ENCODE results near the gene NT5C3B.

Gene NT5C3B

DNA sequence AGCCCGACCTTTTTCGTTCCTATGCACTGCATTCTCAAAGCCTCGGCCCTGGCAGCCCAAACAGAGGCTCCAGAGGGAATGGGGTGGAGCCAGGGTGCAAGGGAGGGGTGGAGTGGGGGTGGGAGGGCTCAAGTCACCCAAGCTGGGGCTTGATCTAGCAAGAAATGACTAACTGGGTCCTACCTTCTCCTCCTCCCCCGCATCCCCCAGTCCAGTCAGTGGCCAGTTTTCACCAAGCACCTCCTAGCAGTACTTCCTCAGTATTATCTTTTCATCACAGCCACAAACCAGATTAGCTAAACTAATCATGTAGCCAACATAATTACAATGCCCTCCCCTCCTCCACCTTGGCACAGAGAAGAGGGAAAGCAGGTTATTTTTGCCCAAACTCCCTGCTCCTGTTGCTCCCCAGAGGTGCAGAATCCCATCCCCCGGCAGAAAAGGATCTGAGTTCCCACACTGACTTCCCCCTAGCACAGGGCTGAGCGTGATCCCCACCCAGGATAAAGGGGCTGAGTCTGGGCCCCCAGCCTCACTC, 51.8 kb downstream of the NT5C3B start:
- Histone ChIP-seq H3K4me3 (ENCODE audit: low read depth, low read length) (peak overlapping the region; percentile 51), H3K27ac (ENCODE audit: low read depth, low read length) (peak overlapping the region; percentile 83), H3K9ac (ENCODE audit: low read length) (peak overlapping the region; percentile 71), H3K79me2 (ENCODE audit: control insufficient read depth, insufficient read depth, low read length, poor library complexity) (peaks cover 52% of the 10 kb centered on the region), H3K4me2 (ENCODE audit: low read length) (peak overlapping the region; percentile 83), H2AFZ (ENCODE audit: insufficient read depth, low read length, poor library complexity) (no peak overlapping the region), H2BK5ac (ENCODE audit: low read depth, low read length, poor library complexity) (peak overlapping the region; percentile 85), H2BK120ac (ENCODE audit: insufficient read depth, low read length, poor library complexity) (peak overlapping the region; percentile 48), H3K36me3 (ENCODE audit: control insufficient read depth in 1 of 2, insufficient read depth in 2 of 2, low read length in 2 of 2) (peaks cover 13 to 18% of the 10 kb centered on the region in 2 experiments), H3K4ac (ENCODE audit: low read depth, low read length) (peak overlapping the region; percentile 94), H3K14ac (ENCODE audit: low read length) (peak overlapping the region; percentile 48), H2BK12ac (ENCODE audit: low read length) (peak overlapping the region; percentile 47), H3K18ac (ENCODE audit: low read length) (peak overlapping the region; percentile 79), H3K4me1 (ENCODE audit: control insufficient read depth in 1 of 2, insufficient read depth in 2 of 2, low read length in 2 of 2) (peaks cover 25 to 27% of the 10 kb centered on the region in 2 experiments), H4K12ac (ENCODE audit: low read depth, low read length) (no peak overlapping the region), H2AK5ac (ENCODE audit: low read length) (peak overlapping the region; percentile 42), H3K23ac (ENCODE audit: low read length) (no peak overlapping the region), H4K91ac (ENCODE audit: low read depth, low read length) (peak overlapping the region; percentile 21), H3K27me3 (ENCODE audit: insufficient read depth, low read length) (no peaks in the 10 kb centered on the region), H3K9me3 (ENCODE audit: insufficient read depth, low read depth, low read length) (no peaks in the 10 kb centered on the region), H3K79me1 (ENCODE audit: low read length) (peaks cover 26% of the 10 kb centered on the region), H4K8ac (ENCODE audit: low read depth, low read length) (peak overlapping the region; percentile 67)
- WGBS (ENCODE audit: extremely low coverage, insufficient coverage, insufficient read length): no CpG with 5 or more reads among the region's 6 CpGs
- peak in 1 of 2 donors; percentile 38 for DNase-seq

DNA sequence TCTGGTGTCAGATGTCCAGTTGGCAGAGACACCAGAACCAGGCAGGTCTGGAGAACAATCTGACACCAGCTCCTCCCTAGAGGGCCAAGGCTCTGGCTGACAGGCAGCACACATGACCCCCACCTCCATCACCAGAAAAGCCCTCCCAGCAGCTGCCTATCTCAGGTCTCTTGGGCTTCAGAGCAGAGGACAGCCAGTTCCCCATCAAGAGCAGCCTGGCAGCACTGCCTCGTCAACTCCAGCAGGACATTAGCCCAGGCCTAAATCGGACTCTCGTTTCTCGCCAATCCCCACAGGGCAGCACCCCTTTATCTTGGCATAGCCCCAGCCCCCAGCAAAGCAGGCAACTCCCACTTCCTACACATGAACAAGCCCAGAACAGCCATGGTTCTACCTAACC, 53.9 kb downstream of the NT5C3B start:
- H4K12ac ChIP-seq (ENCODE audit: low read depth, low read length): no peak overlapping the region
- peak overlapping the region; percentile 33 for H4K8ac ChIP-seq (ENCODE audit: low read depth, low read length)
- H3K4me1 ChIP-seq (ENCODE audit: control insufficient read depth in 1 of 2, insufficient read depth in 2 of 2, low read length in 2 of 2): peaks cover 36 to 37% of the 10 kb centered on the region in 2 experiments
- no CpG with 5 or more reads among the region's 4 CpGs for WGBS (ENCODE audit: extremely low coverage, insufficient coverage, insufficient read length)
- no peak overlapping the region for H3K4me3 ChIP-seq (ENCODE audit: low read depth, low read length)
- peak overlapping the region; percentile 59 for H3K4ac ChIP-seq (ENCODE audit: low read depth, low read length)
- no peaks in the 10 kb centered on the region for H3K9me3 ChIP-seq (ENCODE audit: insufficient read depth, low read depth, low read length)
- peaks cover 19 to 27% of the 10 kb centered on the region in 2 experiments for H3K36me3 ChIP-seq (ENCODE audit: control insufficient read depth in 1 of 2, insufficient read depth in 2 of 2, low read length in 2 of 2)
- H3K9ac ChIP-seq (ENCODE audit: low read length): peak overlapping the region; percentile 51
- no peak for DNase-seq
- no peak overlapping the region for H2BK120ac ChIP-seq (ENCODE audit: insufficient read depth, low read length, poor library complexity)
- peak overlapping the region; percentile 51 for H3K18ac ChIP-seq (ENCODE audit: low read length)
- no peaks in the 10 kb centered on the region for H3K27me3 ChIP-seq (ENCODE audit: insufficient read depth, low read length)
- H3K79me1 ChIP-seq (ENCODE audit: low read length): peaks cover 30% of the 10 kb centered on the region
- H3K23ac ChIP-seq (ENCODE audit: low read length): peak overlapping the region; percentile 58
- H3K79me2 ChIP-seq (ENCODE audit: control insufficient read depth, insufficient read depth, low read length, poor library complexity): peaks cover 59% of the 10 kb centered on the region
- peak overlapping the region; percentile 15 for H2AFZ ChIP-seq (ENCODE audit: insufficient read depth, low read length, poor library complexity)
- H3K27ac ChIP-seq (ENCODE audit: low read depth, low read length): peak overlapping the region; percentile 68
- peak overlapping the region; percentile 23 for H3K4me2 ChIP-seq (ENCODE audit: low read length)
- H2AK5ac ChIP-seq (ENCODE audit: low read length): peak overlapping the region; percentile 27
- peak overlapping the region; percentile 35 for H2BK5ac ChIP-seq (ENCODE audit: low read depth, low read length, poor library complexity)
- peak overlapping the region; percentile 37 for H2BK12ac ChIP-seq (ENCODE audit: low read length)
- H3K14ac ChIP-seq (ENCODE audit: low read length): peak overlapping the region; percentile 38
- H4K91ac ChIP-seq (ENCODE audit: low read depth, low read length): peak overlapping the region; percentile 4

DNA sequence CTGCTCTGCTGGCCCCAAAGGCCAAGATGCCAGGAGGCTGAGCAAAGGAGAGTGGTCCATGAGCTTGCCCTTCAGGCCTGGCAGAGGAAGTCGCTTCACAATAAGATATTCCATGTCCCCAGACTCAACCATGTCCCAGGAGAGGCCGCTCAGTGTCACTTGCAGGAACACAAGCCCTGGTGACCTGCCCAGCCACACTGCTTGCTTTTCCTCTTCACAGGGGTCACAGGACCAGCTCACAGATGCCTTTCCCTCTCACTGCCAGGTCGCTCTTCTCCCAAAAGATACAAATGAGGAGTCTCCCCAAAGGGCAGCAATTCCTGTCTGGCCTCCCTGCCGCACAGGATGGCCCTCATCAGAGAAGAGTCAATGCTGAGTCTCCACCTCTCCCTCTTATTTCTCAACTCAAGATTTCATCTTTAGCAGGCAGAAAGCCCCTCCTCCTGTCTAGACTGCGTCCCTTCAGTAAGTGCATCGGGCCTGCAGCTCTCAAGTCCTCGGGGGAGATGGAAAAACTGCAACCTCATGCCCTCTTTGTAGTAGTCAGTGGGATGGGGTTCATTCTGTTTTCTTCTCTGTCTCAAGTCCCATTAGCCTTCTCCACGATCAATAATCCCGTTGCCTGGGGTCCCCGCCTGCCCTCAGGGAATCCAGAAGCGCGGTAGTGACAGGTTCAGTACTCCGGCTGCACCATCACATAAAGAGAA, 54.5 kb downstream of the NT5C3B start:
- H2BK120ac ChIP-seq (ENCODE audit: insufficient read depth, low read length, poor library complexity): no peak overlapping the region
- H3K79me1 ChIP-seq (ENCODE audit: low read length): peaks cover 30% of the 10 kb centered on the region
- H3K18ac ChIP-seq (ENCODE audit: low read length): no peak overlapping the region
- no peak overlapping the region for H3K4me3 ChIP-seq (ENCODE audit: low read depth, low read length)
- H3K79me2 ChIP-seq (ENCODE audit: control insufficient read depth, insufficient read depth, low read length, poor library complexity): peaks cover 61% of the 10 kb centered on the region
- no peak overlapping the region for H4K12ac ChIP-seq (ENCODE audit: low read depth, low read length)
- peaks cover 22 to 30% of the 10 kb centered on the region in 2 experiments for H3K36me3 ChIP-seq (ENCODE audit: control insufficient read depth in 1 of 2, insufficient read depth in 2 of 2, low read length in 2 of 2)
- H3K27ac ChIP-seq (ENCODE audit: low read depth, low read length): peak overlapping the region; percentile 68
- peak overlapping the region; percentile 59 for H3K4ac ChIP-seq (ENCODE audit: low read depth, low read length)
- no peak overlapping the region for H3K23ac ChIP-seq (ENCODE audit: low read length)
- no peak overlapping the region for H3K14ac ChIP-seq (ENCODE audit: low read length)
- peak overlapping the region; percentile 37 for H2AFZ ChIP-seq (ENCODE audit: insufficient read depth, low read length, poor library complexity)
- no peak overlapping the region for H3K9ac ChIP-seq (ENCODE audit: low read length)
- WGBS (ENCODE audit: extremely low coverage, insufficient coverage, insufficient read length): no CpG with 5 or more reads among the region's 13 CpGs
- H4K8ac ChIP-seq (ENCODE audit: low read depth, low read length): no peak overlapping the region
- H3K9me3 ChIP-seq (ENCODE audit: insufficient read depth, low read depth, low read length): no peaks in the 10 kb centered on the region
- peaks cover 38 to 40% of the 10 kb centered on the region in 2 experiments for H3K4me1 ChIP-seq (ENCODE audit: control insufficient read depth in 1 of 2, insufficient read depth in 2 of 2, low read length in 2 of 2)
- peak in 1 of 2 donors; percentile 37 for DNase-seq
- no peak overlapping the region for H2AK5ac ChIP-seq (ENCODE audit: low read length)
- H2BK12ac ChIP-seq (ENCODE audit: low read length): no peak overlapping the region
- no peaks in the 10 kb centered on the region for H3K27me3 ChIP-seq (ENCODE audit: insufficient read depth, low read length)
- peak overlapping the region; percentile 4 for H4K91ac ChIP-seq (ENCODE audit: low read depth, low read length)
- peak overlapping the region; percentile 23 for H3K4me2 ChIP-seq (ENCODE audit: low read length)
- H2BK5ac ChIP-seq (ENCODE audit: low read depth, low read length, poor library complexity): peak overlapping the region; percentile 28

DNA sequence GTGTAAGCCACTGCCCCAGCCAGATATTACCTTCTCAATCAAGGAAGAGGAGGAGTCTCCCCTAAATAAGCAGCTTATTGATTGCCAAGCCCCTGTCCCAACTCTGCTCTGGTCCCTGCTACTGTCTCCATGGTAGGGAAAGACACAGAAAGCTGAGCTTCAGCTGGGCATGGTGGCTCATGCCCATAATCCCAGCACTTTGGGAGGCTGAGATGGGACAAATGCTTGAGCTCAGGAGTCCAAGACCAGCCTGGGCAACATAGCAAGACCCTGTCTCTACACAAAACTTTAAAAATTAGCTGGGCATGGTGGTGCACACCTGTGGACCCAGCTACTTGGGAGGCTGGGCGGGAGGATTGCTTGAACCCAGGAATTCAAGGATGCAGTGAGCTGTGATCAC, 56.1 kb downstream of the NT5C3B start:
- no peak overlapping the region for H2AK5ac ChIP-seq (ENCODE audit: low read length)
- no peak overlapping the region for H2BK120ac ChIP-seq (ENCODE audit: insufficient read depth, low read length, poor library complexity)
- H2BK5ac ChIP-seq (ENCODE audit: low read depth, low read length, poor library complexity): no peak overlapping the region
- no peak overlapping the region for H2AFZ ChIP-seq (ENCODE audit: insufficient read depth, low read length, poor library complexity)
- H3K18ac ChIP-seq (ENCODE audit: low read length): no peak overlapping the region
- no peaks in the 10 kb centered on the region for H3K9me3 ChIP-seq (ENCODE audit: insufficient read depth, low read depth, low read length)
- peaks cover 26% of the 10 kb centered on the region for H3K79me1 ChIP-seq (ENCODE audit: low read length)
- H2BK12ac ChIP-seq (ENCODE audit: low read length): no peak overlapping the region
- no peak overlapping the region for H3K9ac ChIP-seq (ENCODE audit: low read length)
- no peak overlapping the region for H3K14ac ChIP-seq (ENCODE audit: low read length)
- H3K79me2 ChIP-seq (ENCODE audit: control insufficient read depth, insufficient read depth, low read length, poor library complexity): peaks cover 57% of the 10 kb centered on the region
- no CpG with 5 or more reads among the region's 1 CpG for WGBS (ENCODE audit: extremely low coverage, insufficient coverage, insufficient read length)
- DNase-seq: no peak
- no peak overlapping the region for H3K27ac ChIP-seq (ENCODE audit: low read depth, low read length)
- no peak overlapping the region for H4K91ac ChIP-seq (ENCODE audit: low read depth, low read length)
- H3K4me2 ChIP-seq (ENCODE audit: low read length): no peak overlapping the region
- H3K4me1 ChIP-seq (ENCODE audit: control insufficient read depth in 1 of 2, insufficient read depth in 2 of 2, low read length in 2 of 2): peaks cover 51% of the 10 kb centered on the region in 2 experiments
- H4K12ac ChIP-seq (ENCODE audit: low read depth, low read length): no peak overlapping the region
- no peak overlapping the region for H4K8ac ChIP-seq (ENCODE audit: low read depth, low read length)
- H3K4ac ChIP-seq (ENCODE audit: low read depth, low read length): peak overlapping the region; percentile 95
- no peak overlapping the region for H3K4me3 ChIP-seq (ENCODE audit: low read depth, low read length)
- peaks cover 34 to 44% of the 10 kb centered on the region in 2 experiments for H3K36me3 ChIP-seq (ENCODE audit: control insufficient read depth in 1 of 2, insufficient read depth in 2 of 2, low read length in 2 of 2)
- H3K27me3 ChIP-seq (ENCODE audit: insufficient read depth, low read length): no peaks in the 10 kb centered on the region
- H3K23ac ChIP-seq (ENCODE audit: low read length): no peak overlapping the region
